ENCODE measurements around the gene GPR150.

Gene GPR150

GRCh38 chr5:95670568-95670967 is 50.7 kb downstream of the GPR150 start:
- TF ChIP-seq CTCF (IDR thresholded peaks at IDR 0.05; ENCODE audit: low read depth, low read length) = no peak
- H3K4me3 ChIP-seq (ENCODE audit: low read depth, low read length) = no peak overlapping the region
